Neural progenitor cell (in vitro differentiated cells): Measurements from ENCODE around the gene MRPL17.

ENCODE experiments used
- EZH2 ChIP-seq: fragments of 200-600 bp; sonication (generic); IDR thresholded peaks from 2 replicates; pipeline ENCODE4 v1.6.1; 2017; ENCODE audit warnings: antibody characterized with exemption, mild to moderate bottlenecking, moderate library complexity
- EZH2phosphoT487 ChIP-seq: fragments of 200-600 bp; sonication (generic); IDR thresholded peaks from 2 replicates; pipeline ENCODE4 v1.6.1; 2017; ENCODE audit warnings: antibody characterized with exemption
- TF ChIP-seq, protein P1 (sequence below): fragments of 200-600 bp; sonication (generic); IDR thresholded peaks from 2 replicates; pipeline ENCODE4 v1.5.1; 2017; ENCODE audit warnings: antibody characterized with exemption, mild to moderate bottlenecking

DNA sequence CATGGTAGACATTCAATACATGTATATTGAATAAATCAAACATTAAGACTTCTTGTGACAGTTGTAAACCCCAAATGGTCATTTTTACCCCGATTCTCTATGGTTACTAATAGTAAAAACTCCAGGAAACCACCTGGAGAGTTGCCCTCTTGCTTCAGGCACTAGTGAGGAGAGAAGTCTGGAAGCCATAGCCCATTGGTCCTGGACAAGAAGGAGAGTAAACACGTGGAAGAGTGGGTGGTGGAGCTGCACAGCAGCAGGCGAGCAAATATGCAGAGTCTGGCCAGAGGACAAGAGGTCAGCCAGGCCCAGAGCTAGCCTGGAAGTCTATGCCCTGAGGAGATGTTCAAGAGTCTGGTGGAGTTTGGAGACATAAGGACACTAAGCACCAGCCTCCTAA is 45.3 kb downstream of the MRPL17 start:
- TF ChIP-seq, protein P1, sequence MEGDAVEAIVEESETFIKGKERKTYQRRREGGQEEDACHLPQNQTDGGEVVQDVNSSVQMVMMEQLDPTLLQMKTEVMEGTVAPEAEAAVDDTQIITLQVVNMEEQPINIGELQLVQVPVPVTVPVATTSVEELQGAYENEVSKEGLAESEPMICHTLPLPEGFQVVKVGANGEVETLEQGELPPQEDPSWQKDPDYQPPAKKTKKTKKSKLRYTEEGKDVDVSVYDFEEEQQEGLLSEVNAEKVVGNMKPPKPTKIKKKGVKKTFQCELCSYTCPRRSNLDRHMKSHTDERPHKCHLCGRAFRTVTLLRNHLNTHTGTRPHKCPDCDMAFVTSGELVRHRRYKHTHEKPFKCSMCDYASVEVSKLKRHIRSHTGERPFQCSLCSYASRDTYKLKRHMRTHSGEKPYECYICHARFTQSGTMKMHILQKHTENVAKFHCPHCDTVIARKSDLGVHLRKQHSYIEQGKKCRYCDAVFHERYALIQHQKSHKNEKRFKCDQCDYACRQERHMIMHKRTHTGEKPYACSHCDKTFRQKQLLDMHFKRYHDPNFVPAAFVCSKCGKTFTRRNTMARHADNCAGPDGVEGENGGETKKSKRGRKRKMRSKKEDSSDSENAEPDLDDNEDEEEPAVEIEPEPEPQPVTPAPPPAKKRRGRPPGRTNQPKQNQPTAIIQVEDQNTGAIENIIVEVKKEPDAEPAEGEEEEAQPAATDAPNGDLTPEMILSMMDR: no peak
- TF ChIP-seq EZH2phosphoT487: no peak
- no peak for TF ChIP-seq EZH2
